HepG2 (cell line): Measurements from ENCODE around the gene FBXW12. TPM values are rescaled to one million over a fixed set of nuclear protein-coding genes. Genes with fewer than 3 reads are reported as not detected.

ENCODE experiments used
- EZH2 ChIP-seq: conservative IDR thresholded peaks from 2 replicates; pipeline ENCODE4 v1.6.1; 2012; ENCODE audit warnings: mild to moderate bottlenecking, low read depth, low read length, moderate library complexity
- FLYWCH1 ChIP-seq: sonication (generic); formaldehyde crosslinking; IDR thresholded peaks from 2 replicates; pipeline ENCODE4 v1.8.1; 2023; ENCODE audit warnings: mild to moderate bottlenecking, missing genetic modification reagents
- FOSL2 ChIP-seq: sonication (generic); formaldehyde crosslinking; IDR thresholded peaks from 2 replicates; pipeline ENCODE4 v1.4.0; 2020; ENCODE audit warnings: missing genetic modification reagents
- HIVEP1 ChIP-seq: sonication (generic); formaldehyde crosslinking; IDR thresholded peaks from 2 replicates; pipeline ENCODE4 v1.4.0; 2020; ENCODE audit warnings: mild to moderate bottlenecking, missing genetic modification reagents
- KAT2B ChIP-seq: fragments of 150-350 bp; IDR thresholded peaks from 2 replicates; pipeline ENCODE4 v1.6.1; 2014; ENCODE audit warnings: low read depth, low read length, borderline replicate concordance
- KDM6A ChIP-seq: IDR thresholded peaks from 2 replicates; pipeline ENCODE4 v1.6.1; 2016; ENCODE audit warnings: low read depth
- RARA ChIP-seq: IDR thresholded peaks from 2 replicates; pipeline ENCODE4 v1.6.1; 2016; ENCODE audit warnings: missing genetic modification reagents, missing compliant biosample characterization
- SMARCC2 ChIP-seq: fragments of 450-650 bp; IDR thresholded peaks from 2 replicates; pipeline ENCODE4 v1.6.1; 2017; ENCODE audit warnings: antibody characterized with exemption, mild to moderate bottlenecking
- SMC3 ChIP-seq: IDR thresholded peaks from 2 replicates; pipeline ENCODE4 v1.6.1; 2011; ENCODE audit warnings: low read length, improper control_type of control experiment
- TP53 ChIP-seq: sonication (generic); formaldehyde crosslinking; conservative IDR thresholded peaks from 2 replicates; pipeline ENCODE4 v1.4.0; 2020; ENCODE audit warnings: missing genetic modification reagents
- YEATS2 ChIP-seq: sonication (generic); formaldehyde crosslinking; IDR thresholded peaks from 2 replicates; pipeline ENCODE4 v1.4.0; 2020; ENCODE audit warnings: missing genetic modification reagents, borderline replicate concordance
- ZNF251 ChIP-seq: sonication (generic); formaldehyde crosslinking; IDR thresholded peaks from 2 replicates; pipeline ENCODE4 v1.9.0; 2021; ENCODE audit warnings: mild to moderate bottlenecking, missing genetic modification reagents
- ZNF333 ChIP-seq: sonication (generic); formaldehyde crosslinking; IDR thresholded peaks from 2 replicates; pipeline ENCODE4 v1.4.0; 2020; ENCODE audit warnings: mild to moderate bottlenecking, missing genetic modification reagents, borderline replicate concordance
- ZNF788 ChIP-seq: sonication (generic); formaldehyde crosslinking; IDR thresholded peaks from 2 replicates; pipeline ENCODE4 v1.5.0; 2020; ENCODE audit warnings: mild to moderate bottlenecking, missing genetic modification reagents, borderline replicate concordance
- polyA plus RNA-seq, 8 experiments: library from polyadenylated mRNA; depleted of rRNA in 3 of 8; stranded (reverse) in 7 of 8; unstranded in 1 of 8; fragments of >200 nt; fragmentation: Illumina TruSeq in 4 of 8; extraction: Trizol in 4 of 8; gene quantifications; 2 replicates each; pipeline versions ENCODE4 v1.2.1 to v1.2.3, GENCODE V29; 2011 to 2016; ENCODE audit warnings: low read depth in 4 of 8, missing spikeins in 1 of 8, mixed read lengths in 1 of 8; ENCODE audit not compliant: insufficient read depth in 1 of 8
- total RNA-seq, 5 experiments: library from RNA; depleted of rRNA; stranded (reverse); fragments of >200 nt; fragmentation: Illumina TruSeq; extraction: Trizol; gene quantifications; 2 replicates each; pipeline ENCODE4 v1.2.3, GENCODE V29; 2016; ENCODE audit warnings: low read depth in 1 of 5
- TF ChIP-seq, protein P1 (sequence below): sonication (generic); formaldehyde crosslinking; IDR thresholded peaks from 2 replicates; pipeline ENCODE4 v1.8.1; 2022; ENCODE audit warnings: low read depth, mild to moderate bottlenecking, missing genetic modification reagents
- TF ChIP-seq, protein P2 (sequence below): sonication (generic); formaldehyde crosslinking; IDR thresholded peaks from 2 replicates; pipeline ENCODE4 v1.4.0; 2020; ENCODE audit warnings: mild to moderate bottlenecking, missing genetic modification reagents, borderline replicate concordance
- TF ChIP-seq, protein P3 (sequence below): sonication (generic); formaldehyde crosslinking; IDR thresholded peaks from 2 replicates; pipeline ENCODE4 v1.4.0; 2020; ENCODE audit warnings: missing genetic modification reagents, borderline replicate concordance

The FBXW12 gene
- total and polyA plus RNA-seq, 2 of the 13 experiments (the other 11 are each of a cell fraction or from before 2014, with no cell fraction given): not detected

DNA sequence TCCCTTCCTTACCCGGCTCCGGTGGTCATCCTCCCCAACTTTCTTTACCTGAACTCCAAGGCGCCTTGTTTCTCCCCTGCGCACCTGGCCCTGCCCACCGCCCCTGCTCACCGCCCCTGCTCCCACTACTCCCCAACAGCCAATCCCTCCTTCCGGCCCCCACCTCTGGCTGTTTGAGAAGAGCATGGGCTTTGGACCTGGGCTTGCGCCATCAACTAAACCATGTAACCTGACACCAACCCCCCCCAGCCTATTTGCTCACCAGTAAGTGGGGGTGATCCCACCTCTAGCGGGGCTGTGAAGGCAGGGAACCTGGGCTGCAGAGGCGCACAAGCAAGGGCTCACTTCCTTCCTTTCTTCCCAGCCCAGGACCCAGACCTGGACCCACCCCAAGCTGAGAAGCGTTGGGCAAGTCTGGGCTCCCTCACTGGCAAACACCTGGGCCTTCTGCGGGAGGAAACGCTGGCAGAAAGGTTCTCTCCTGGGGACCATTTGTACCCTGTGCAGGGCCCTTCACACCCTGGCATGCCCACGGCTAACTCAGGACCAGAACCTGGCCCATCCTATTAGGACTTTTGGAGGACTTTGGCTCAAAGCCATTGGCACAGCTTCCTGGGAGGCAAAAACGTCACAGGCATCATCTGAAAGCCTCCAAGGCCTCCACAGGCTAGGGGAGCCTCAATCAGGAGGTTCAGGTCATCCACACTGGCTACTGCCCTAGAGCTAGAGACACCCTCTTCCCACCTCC is 58.1 kb downstream of the FBXW12 start, which contains the start of gene PLXNB1 (continued):
- TF ChIP-seq, protein P1, sequence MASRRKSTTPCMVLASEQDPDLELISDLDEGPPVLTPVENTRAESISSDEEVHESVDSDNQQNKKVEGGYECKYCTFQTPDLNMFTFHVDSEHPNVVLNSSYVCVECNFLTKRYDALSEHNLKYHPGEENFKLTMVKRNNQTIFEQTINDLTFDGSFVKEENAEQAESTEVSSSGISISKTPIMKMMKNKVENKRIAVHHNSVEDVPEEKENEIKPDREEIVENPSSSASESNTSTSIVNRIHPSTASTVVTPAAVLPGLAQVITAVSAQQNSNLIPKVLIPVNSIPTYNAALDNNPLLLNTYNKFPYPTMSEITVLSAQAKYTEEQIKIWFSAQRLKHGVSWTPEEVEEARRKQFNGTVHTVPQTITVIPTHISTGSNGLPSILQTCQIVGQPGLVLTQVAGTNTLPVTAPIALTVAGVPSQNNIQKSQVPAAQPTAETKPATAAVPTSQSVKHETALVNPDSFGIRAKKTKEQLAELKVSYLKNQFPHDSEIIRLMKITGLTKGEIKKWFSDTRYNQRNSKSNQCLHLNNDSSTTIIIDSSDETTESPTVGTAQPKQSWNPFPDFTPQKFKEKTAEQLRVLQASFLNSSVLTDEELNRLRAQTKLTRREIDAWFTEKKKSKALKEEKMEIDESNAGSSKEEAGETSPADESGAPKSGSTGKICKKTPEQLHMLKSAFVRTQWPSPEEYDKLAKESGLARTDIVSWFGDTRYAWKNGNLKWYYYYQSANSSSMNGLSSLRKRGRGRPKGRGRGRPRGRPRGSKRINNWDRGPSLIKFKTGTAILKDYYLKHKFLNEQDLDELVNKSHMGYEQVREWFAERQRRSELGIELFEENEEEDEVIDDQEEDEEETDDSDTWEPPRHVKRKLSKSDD (CRISPR knock-in tag): no peak
- TF ChIP-seq KDM6A (peak; percentile 95), ZNF788 (CRISPR knock-in tag) (peak; percentile 97), SMARCC2 (0 out of 2 replicates have a peak, but pooled peaks have one; percentile 29), ZNF333 (CRISPR knock-in tag) (0 out of 2 replicates have a peak, but pooled peaks have one; percentile 90), ZNF251 (CRISPR knock-in tag) (no peak), YEATS2 (CRISPR knock-in tag) (no peak; the same call in 1 of the 2 replicates), FLYWCH1 (CRISPR knock-in tag) (no peak), RARA (peak; percentile 85), EZH2 (no peak), SMC3 (peak; percentile 30; the same call in 1 of the 2 replicates), KAT2B (no peak), FOSL2 (CRISPR knock-in tag) (peak; percentile 78), TP53 (CRISPR knock-in tag) (peak; percentile 29; the same call in 1 of the 2 replicates), HIVEP1 (CRISPR knock-in tag) (peak; percentile 99)
- TF ChIP-seq, protein P2, sequence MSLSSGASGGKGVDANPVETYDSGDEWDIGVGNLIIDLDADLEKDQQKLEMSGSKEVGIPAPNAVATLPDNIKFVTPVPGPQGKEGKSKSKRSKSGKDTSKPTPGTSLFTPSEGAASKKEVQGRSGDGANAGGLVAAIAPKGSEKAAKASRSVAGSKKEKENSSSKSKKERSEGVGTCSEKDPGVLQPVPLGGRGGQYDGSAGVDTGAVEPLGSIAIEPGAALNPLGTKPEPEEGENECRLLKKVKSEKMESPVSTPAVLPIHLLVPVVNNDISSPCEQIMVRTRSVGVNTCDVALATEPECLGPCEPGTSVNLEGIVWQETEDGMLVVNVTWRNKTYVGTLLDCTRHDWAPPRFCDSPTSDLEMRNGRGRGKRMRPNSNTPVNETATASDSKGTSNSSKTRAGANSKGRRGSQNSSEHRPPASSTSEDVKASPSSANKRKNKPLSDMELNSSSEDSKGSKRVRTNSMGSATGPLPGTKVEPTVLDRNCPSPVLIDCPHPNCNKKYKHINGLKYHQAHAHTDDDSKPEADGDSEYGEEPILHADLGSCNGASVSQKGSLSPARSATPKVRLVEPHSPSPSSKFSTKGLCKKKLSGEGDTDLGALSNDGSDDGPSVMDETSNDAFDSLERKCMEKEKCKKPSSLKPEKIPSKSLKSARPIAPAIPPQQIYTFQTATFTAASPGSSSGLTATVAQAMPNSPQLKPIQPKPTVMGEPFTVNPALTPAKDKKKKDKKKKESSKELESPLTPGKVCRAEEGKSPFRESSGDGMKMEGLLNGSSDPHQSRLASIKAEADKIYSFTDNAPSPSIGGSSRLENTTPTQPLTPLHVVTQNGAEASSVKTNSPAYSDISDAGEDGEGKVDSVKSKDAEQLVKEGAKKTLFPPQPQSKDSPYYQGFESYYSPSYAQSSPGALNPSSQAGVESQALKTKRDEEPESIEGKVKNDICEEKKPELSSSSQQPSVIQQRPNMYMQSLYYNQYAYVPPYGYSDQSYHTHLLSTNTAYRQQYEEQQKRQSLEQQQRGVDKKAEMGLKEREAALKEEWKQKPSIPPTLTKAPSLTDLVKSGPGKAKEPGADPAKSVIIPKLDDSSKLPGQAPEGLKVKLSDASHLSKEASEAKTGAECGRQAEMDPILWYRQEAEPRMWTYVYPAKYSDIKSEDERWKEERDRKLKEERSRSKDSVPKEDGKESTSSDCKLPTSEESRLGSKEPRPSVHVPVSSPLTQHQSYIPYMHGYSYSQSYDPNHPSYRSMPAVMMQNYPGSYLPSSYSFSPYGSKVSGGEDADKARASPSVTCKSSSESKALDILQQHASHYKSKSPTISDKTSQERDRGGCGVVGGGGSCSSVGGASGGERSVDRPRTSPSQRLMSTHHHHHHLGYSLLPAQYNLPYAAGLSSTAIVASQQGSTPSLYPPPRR: peak; percentile 97
- TF ChIP-seq, protein P3, sequence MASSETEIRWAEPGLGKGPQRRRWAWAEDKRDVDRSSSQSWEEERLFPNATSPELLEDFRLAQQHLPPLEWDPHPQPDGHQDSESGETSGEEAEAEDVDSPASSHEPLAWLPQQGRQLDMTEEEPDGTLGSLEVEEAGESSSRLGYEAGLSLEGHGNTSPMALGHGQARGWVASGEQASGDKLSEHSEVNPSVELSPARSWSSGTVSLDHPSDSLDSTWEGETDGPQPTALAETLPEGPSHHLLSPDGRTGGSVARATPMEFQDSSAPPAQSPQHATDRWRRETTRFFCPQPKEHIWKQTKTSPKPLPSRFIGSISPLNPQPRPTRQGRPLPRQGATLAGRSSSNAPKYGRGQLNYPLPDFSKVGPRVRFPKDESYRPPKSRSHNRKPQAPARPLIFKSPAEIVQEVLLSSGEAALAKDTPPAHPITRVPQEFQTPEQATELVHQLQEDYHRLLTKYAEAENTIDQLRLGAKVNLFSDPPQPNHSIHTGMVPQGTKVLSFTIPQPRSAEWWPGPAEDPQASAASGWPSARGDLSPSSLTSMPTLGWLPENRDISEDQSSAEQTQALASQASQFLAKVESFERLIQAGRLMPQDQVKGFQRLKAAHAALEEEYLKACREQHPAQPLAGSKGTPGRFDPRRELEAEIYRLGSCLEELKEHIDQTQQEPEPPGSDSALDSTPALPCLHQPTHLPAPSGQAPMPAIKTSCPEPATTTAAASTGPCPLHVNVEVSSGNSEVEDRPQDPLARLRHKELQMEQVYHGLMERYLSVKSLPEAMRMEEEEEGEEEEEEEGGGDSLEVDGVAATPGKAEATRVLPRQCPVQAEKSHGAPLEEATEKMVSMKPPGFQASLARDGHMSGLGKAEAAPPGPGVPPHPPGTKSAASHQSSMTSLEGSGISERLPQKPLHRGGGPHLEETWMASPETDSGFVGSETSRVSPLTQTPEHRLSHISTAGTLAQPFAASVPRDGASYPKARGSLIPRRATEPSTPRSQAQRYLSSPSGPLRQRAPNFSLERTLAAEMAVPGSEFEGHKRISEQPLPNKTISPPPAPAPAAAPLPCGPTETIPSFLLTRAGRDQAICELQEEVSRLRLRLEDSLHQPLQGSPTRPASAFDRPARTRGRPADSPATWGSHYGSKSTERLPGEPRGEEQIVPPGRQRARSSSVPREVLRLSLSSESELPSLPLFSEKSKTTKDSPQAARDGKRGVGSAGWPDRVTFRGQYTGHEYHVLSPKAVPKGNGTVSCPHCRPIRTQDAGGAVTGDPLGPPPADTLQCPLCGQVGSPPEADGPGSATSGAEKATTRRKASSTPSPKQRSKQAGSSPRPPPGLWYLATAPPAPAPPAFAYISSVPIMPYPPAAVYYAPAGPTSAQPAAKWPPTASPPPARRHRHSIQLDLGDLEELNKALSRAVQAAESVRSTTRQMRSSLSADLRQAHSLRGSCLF (CRISPR knock-in tag): no peak
